ENCODE results near the gene ATP8B3. TPM values are rescaled to one million over a fixed set of nuclear protein-coding genes. Genes with fewer than 3 reads are reported as not detected.

Gene ATP8B3
- under 1 TPM in 2 of 4 donors, not detected in 2; 0.27 to 0.75 TPM for total RNA-seq

GRCh38 chr19:1811942-1812425 is at the start of gene ATP8B3:
TSS of gene ATP8B3 (minus strand) at chr19:1812276. CDS start at chr19:1811736, 540 bp downstream.
- TF ChIP-seq CTCF (IDR thresholded peaks at IDR 0.05) (peak in 4 of 5 experiments; percentile 7 to 18 (median 14)), POLR2AphosphoS5 (IDR thresholded peaks at IDR 0.05) (no peak)
- WGBS, 2 donors (ENCODE audit: low coverage in 1 of 2), result 1% methylated on average over 32 of the region's 48 CpGs; no CpG with 5 or more reads in 1 of the 2 donors
- Histone ChIP-seq H3K4me1 (peaks cover 11 to 21% (median 16%) of the 10 kb centered on the region in 4 donors), H3K36me3 (peaks cover 0 to 11% (median 5%) of the 10 kb centered on the region in 4 donors), H3K27ac (peak within 1 kb of the TSS; percentile 60 to 86 (median 76)), H3K4me3 (peak within 1 kb of the TSS; percentile 42 to 65 (median 46)), H3K27me3 (no peaks in the 10 kb centered on the region), H3K9me3 (no peaks in the 10 kb centered on the region)
- intact Hi-C loops (cut with DNase I; ENCODE audit: low total_unique reads) (no loop called here), in situ Hi-C loops (cut with MboI; ENCODE audit: low pct_ligation_motif_present in 1 of 4, low pct_unique_long_range_greater_than_20kb in 1 of 4, low sequenced_read_pairs in 3 of 4) (loop anchor here in 1 of 4 donors (25.0 kb wide), 1 partner anchor 275 kb away; no protein-coding TSS in a partner anchor)
- DNase-seq, result no peak

- Histone ChIP-seq H3K27me3 (no peaks in the 10 kb centered on the region), H3K9me3 (no peaks in the 10 kb centered on the region), H3K27ac (peak overlapping the region; percentile 91 to 96 (median 93)), H3K36me3 (no peaks in the 10 kb centered on the region), H3K4me1 (peaks cover 49 to 71% (median 59%) of the 10 kb centered on the region in 4 donors), H3K4me3 (peak overlapping the region in 3 of 4 donors; percentile 64 to 75 (median 73))
- DNase-seq, result no peak
- 28% methylated on average over 23 of the region's 23 CpGs; no CpG with 5 or more reads in 1 of the 2 donors for WGBS, 2 donors (ENCODE audit: low coverage in 1 of 2)
- in situ Hi-C loops (cut with MboI; ENCODE audit: low pct_ligation_motif_present in 1 of 4, low pct_unique_long_range_greater_than_20kb in 1 of 4, low sequenced_read_pairs in 3 of 4) (no loop called here), intact Hi-C loops (cut with DNase I; ENCODE audit: low total_unique reads) (no loop called here)
- no peak for TF ChIP-seq POLR2AphosphoS5 (IDR thresholded peaks at IDR 0.05)
- TF ChIP-seq POLR2A (IDR thresholded peaks at IDR 0.05), result no peak
- no peak for TF ChIP-seq EP300 (IDR thresholded peaks at IDR 0.05; ENCODE audit: low read depth)
- TF ChIP-seq CTCF (IDR thresholded peaks at IDR 0.05), result no peak
These were observed 49.5 kb upstream of the ATP8B3 start for GRCh38 chr19:1861599-1862031.

GRCh38 chr19:1860821-1861598 is 48.9 kb upstream of the ATP8B3 start:
- H3K9me3 ChIP-seq, result no peaks in the 10 kb centered on the region
- DNase-seq, result no peak
- TF ChIP-seq EP300 (IDR thresholded peaks at IDR 0.05; ENCODE audit: low read depth) (no peak), POLR2A (IDR thresholded peaks at IDR 0.05) (no peak), POLR2AphosphoS5 (IDR thresholded peaks at IDR 0.05) (no peak), CTCF (IDR thresholded peaks at IDR 0.05) (no peak)
- peak overlapping the region; percentile 91 to 96 (median 93) for H3K27ac ChIP-seq
- H3K4me1 ChIP-seq, result peaks cover 55 to 77% (median 65%) of the 10 kb centered on the region in 4 donors
- H3K4me3 ChIP-seq, result peak overlapping the region in 2 of 4 donors; percentile 73 to 75
- H3K27me3 ChIP-seq, result no peaks in the 10 kb centered on the region
- in situ Hi-C loops (cut with MboI; ENCODE audit: low pct_ligation_motif_present in 1 of 4, low pct_unique_long_range_greater_than_20kb in 1 of 4, low sequenced_read_pairs in 3 of 4), result no loop called here
- WGBS, 2 donors (ENCODE audit: low coverage in 1 of 2), result 49 to 67% methylated on average over 4 to 27 of the region's 28 CpGs
- H3K36me3 ChIP-seq, result no peaks in the 10 kb centered on the region
- intact Hi-C loops (cut with DNase I; ENCODE audit: low total_unique reads), result no loop called here

GRCh38 chr19:1860042-1860775 is 48.1 kb upstream of the ATP8B3 start:
- H3K27ac ChIP-seq, result peak overlapping the region; percentile 91 to 96 (median 93)
- H3K27me3 ChIP-seq, result no peaks in the 10 kb centered on the region
- H3K4me3 ChIP-seq, result peak overlapping the region in 2 of 4 donors; percentile 21 to 75
- intact Hi-C loops (cut with DNase I; ENCODE audit: low total_unique reads), result no loop called here
- no peaks in the 10 kb centered on the region for H3K36me3 ChIP-seq
- TF ChIP-seq POLR2AphosphoS5 (IDR thresholded peaks at IDR 0.05), result peak in 2 of 3 donors; percentile 43 to 64
- TF ChIP-seq EP300 (IDR thresholded peaks at IDR 0.05; ENCODE audit: low read depth), result no peak
- TF ChIP-seq POLR2A (IDR thresholded peaks at IDR 0.05), result peak; percentile 57
- in situ Hi-C loops (cut with MboI; ENCODE audit: low pct_ligation_motif_present in 1 of 4, low pct_unique_long_range_greater_than_20kb in 1 of 4, low sequenced_read_pairs in 3 of 4), result no loop called here
- WGBS, 2 donors (ENCODE audit: low coverage in 1 of 2), result 20% methylated on average over 18 of the region's 32 CpGs; no CpG with 5 or more reads in 1 of the 2 donors
- no peaks in the 10 kb centered on the region for H3K9me3 ChIP-seq
- H3K4me1 ChIP-seq, result peaks cover 60 to 82% (median 71%) of the 10 kb centered on the region in 4 donors
- peak; percentile 85 for DNase-seq
